T-helper 17 cell (primary cell): ENCODE measurements around the gene PIK3C2G. TPM values are rescaled to one million over a fixed set of nuclear protein-coding genes. Genes with fewer than 3 reads are reported as not detected.
"Not testable (repeated sequence)": the region's sequence is repeated elsewhere in the genome, so short reads cannot be mapped to it uniquely, and the experiment has no call there.

Experiments used
- ATAC-seq: fragments of 150-1000 bp; cut with Tn5 transposase; 2 replicates; pipeline ENCODE4 v1.10.0; 2021; ENCODE audit warnings: mild to moderate bottlenecking, moderate library complexity
- DNase-seq, 3 donors: peaks; one replicate each; pipeline versions ENCODE4 v3.0.0 to v3.0.0-alpha.2; 2020 to 2021
- H3K9me3 ChIP-seq: one replicate; pipeline ENCODE4 v1.7.0; 2013; ENCODE audit warnings: low read length, mild to moderate bottlenecking; ENCODE audit not compliant: control insufficient read depth, poor library complexity, severe bottlenecking
- H3K27ac Mint-ChIP-seq: one replicate; pipeline ENCODE4 v1.8.0; 2022; ENCODE audit warnings: mild to moderate bottlenecking, moderate library complexity, mixed read lengths
- H3K27me3 Mint-ChIP-seq: one replicate; pipeline ENCODE4 v1.8.0; 2022; ENCODE audit warnings: mixed read lengths
- H3K36me3 Mint-ChIP-seq: one replicate; pipeline ENCODE4 v1.8.0; 2022; ENCODE audit warnings: low read depth, mixed read lengths
- H3K4me1 Mint-ChIP-seq: one replicate; pipeline ENCODE4 v1.8.0; 2022; ENCODE audit warnings: mild to moderate bottlenecking, mixed read lengths
- H3K4me3 Mint-ChIP-seq: one replicate; pipeline ENCODE4 v1.8.0; 2022; ENCODE audit warnings: mild to moderate bottlenecking, moderate library complexity, mixed read lengths
- total RNA-seq, 4 donors: library from RNA in 2 of 4; stranded (reverse) in 2 of 4; gene quantifications; one replicate each; pipeline ENCODE4 v1.2.3 and lab custom pipeline; 2022 to 2026

Gene PIK3C2G
- total RNA-seq, 2 donors from 2014 or later, result not detected

DNA sequence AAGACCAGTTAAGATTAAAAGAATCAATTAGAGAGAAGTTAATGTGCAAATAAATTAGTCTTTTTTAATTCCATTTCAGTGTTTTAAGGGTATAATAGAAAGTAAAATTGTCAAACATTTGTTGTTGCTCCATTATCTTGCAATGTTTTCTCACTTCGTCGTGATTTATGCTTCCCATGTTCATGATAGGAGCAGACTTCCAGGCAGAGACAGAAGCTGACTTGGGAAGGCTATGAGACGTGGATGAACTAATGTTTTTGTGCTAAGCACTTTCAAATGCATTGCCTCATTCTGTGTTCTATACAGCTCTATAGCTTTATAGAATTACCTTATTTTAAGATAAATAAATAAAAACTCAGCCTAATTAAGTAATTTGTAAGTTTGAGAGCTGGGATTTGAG lies 226.2 kb downstream of the PIK3C2G start:
- H3K9me3 ChIP-seq, result no peaks in the 10 kb centered on the region
- ATAC-seq (no peak), DNase-seq (no peak)
- no peaks in the 10 kb centered on the region for H3K4me1 Mint-ChIP-seq
- no peaks in the 10 kb centered on the region for H3K36me3 Mint-ChIP-seq
- no peak overlapping the region for H3K27ac Mint-ChIP-seq
- no peak overlapping the region for H3K4me3 Mint-ChIP-seq
- H3K27me3 Mint-ChIP-seq, result no peaks in the 10 kb centered on the region

DNA sequence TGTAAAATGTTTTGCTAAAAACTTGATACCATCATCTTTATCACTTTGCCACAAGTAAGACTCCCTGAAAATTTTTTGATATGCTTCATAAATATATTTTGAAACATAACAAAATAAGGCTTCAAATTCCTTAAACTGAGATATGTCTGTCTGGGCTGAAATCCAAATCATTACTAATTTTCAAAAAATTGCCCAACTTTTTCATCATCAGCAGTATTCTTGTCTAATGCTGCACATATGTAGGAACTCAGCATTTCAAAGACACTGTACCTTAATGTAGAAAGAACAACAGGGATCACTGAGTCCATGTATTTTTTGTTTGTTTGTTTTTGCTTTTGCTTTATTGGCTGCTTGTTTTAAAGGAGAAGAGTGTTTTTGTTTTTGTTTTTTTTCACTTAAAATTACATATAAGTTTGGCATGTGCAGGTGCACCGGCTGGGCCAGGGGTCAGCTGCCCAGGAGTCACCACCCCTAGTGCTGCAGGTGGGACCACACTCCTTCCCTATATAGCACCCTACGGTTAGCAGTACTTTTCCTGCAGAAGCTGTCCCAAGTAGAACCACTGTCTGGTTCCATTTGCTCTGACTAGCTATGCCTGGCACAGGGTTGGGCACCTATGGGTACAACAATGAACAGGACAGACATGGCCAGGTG lies 231.2 kb downstream of the PIK3C2G start:
- Mint-ChIP-seq H3K4me1 (no peaks in the 10 kb centered on the region), H3K4me3 (no peak overlapping the region), H3K27me3 (no peaks in the 10 kb centered on the region), H3K27ac (no peak overlapping the region), H3K36me3 (no peaks in the 10 kb centered on the region)
- ATAC-seq, result no peak
- no peak for DNase-seq
- H3K9me3 ChIP-seq, result no peaks in the 10 kb centered on the region

DNA sequence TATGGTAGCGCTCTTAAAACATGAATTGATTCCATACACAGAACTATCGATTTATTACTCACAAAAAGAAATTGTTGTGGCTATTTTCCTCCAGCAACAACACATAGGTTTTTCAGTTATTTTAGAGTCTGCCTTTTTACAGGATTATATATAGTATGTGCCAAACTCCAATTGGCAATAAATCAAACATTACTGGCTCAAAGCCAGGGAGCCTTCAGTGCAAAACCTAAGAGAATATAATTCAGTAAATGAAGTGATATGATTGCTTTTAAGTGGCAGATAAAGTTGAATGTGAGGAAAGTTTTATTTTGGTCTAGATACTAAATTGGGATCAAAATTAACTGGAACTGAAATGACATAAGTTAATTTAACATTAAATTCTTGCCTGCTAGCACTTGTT lies 234.8 kb downstream of the PIK3C2G start:
- no peak overlapping the region for H3K27ac Mint-ChIP-seq
- H3K9me3 ChIP-seq, result no peaks in the 10 kb centered on the region
- no peaks in the 10 kb centered on the region for H3K4me1 Mint-ChIP-seq
- H3K27me3 Mint-ChIP-seq, result no peaks in the 10 kb centered on the region
- ATAC-seq (no peak), DNase-seq (no peak)
- H3K36me3 Mint-ChIP-seq, result no peaks in the 10 kb centered on the region
- no peak overlapping the region for H3K4me3 Mint-ChIP-seq

DNA sequence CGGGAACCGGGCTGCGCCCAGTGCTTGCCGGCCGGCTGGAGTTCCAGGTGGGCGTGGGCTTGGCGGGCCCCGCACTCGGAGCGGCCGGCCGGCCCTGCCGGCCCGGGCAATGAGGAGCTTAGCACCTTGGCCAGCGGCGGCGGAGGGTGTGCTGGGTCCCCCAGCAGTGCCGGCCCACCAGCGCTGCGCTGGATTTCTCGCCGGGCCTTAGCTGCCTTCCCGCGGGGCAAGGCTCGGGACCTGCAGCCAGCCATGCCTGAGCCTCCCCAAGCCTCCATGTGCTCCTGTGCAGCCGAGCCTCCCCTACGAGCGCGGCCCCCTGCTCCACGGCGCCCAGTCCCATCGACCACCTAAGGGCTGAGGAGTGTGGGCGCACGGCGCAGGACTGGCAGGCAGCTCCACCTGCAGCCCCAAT lies 238.8 kb downstream of the PIK3C2G start:
- H3K4me1 Mint-ChIP-seq, H3K27me3 Mint-ChIP-seq, DNase-seq, H3K9me3 ChIP-seq, H3K27ac Mint-ChIP-seq, H3K4me3 Mint-ChIP-seq, H3K36me3 Mint-ChIP-seq, ATAC-seq: not testable (repeated sequence)

DNA sequence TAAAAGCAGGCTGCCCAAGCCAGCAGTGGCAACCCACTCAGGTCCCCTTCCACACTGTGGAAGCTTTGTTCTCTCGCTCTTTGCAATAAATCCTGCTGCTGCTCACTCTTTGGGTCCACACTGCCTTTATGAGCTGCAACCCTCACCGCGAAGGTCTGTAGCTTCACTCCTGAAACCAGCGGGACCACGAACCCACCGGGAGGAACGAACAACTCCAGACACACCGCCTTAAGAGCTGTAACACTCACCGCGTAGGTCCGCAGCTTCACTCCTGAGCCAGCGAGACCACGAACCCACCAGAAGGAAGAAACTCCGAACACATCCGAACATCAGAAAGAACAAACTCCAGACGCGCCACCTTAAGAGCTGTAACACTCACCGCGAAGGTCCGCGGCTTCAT lies 239.4 kb downstream of the PIK3C2G start:
- not testable (repeated sequence) for H3K9me3 ChIP-seq, H3K36me3 Mint-ChIP-seq, DNase-seq, H3K4me3 Mint-ChIP-seq, ATAC-seq, H3K4me1 Mint-ChIP-seq, H3K27ac Mint-ChIP-seq, H3K27me3 Mint-ChIP-seq

DNA sequence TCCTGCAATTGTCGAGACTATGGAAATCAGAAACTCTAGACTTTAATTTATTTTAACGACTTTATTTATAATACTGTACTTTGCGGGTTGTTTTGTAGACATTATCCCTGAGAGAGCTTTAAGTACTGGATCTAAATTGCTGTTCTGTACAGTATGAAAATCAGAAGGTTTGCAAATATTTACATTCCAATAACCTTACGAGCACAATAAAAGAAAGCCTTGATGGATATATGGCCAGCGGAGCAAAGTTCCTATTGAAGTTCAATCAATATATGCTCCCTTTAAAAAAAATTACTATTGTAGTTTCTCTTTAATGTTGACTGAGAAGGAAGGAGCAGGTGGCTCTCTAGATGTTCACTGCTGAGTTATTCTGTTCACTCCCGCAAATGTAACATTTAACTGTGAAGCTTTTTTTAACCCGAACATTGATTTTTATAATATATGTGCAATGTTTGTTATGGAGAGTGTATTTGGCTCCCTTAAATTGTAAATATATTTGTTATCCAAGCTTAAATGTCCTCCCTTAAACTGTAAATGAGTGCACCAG lies 241.2 kb downstream of the PIK3C2G start:
- H3K27me3 Mint-ChIP-seq, result no peaks in the 10 kb centered on the region
- H3K27ac Mint-ChIP-seq, result no peak overlapping the region
- no peak overlapping the region for H3K4me3 Mint-ChIP-seq
- ATAC-seq (no peak), DNase-seq (no peak)
- no peaks in the 10 kb centered on the region for H3K36me3 Mint-ChIP-seq
- H3K4me1 Mint-ChIP-seq, result no peaks in the 10 kb centered on the region
- no peaks in the 10 kb centered on the region for H3K9me3 ChIP-seq

DNA sequence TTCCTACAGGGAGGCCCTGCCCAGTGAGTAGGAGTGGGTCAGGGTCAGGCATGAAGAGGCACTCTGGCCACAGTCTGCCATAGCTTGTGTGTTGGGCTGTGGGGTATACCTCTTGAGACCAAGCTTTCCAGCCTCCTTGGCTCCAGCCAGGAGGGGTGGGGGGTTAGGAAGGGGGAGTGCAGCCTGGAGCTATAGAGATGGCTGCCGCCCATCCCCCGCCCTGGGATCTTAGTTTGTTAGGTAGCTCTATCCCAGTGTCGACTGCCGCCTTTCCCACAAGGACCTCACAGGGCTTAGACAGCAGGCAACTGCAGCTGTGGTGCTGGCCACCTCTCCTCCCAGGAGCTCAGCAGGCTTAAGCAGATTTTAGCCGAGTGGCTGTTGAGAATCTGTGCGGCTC lies 260.1 kb downstream of the PIK3C2G start:
- peaks cover 2% of the 10 kb centered on the region for H3K9me3 ChIP-seq
- ATAC-seq (no peak), DNase-seq (no peak)
- H3K27ac Mint-ChIP-seq, result no peak overlapping the region
- no peaks in the 10 kb centered on the region for H3K4me1 Mint-ChIP-seq
- H3K4me3 Mint-ChIP-seq, result no peak overlapping the region
- no peaks in the 10 kb centered on the region for H3K27me3 Mint-ChIP-seq
- no peaks in the 10 kb centered on the region for H3K36me3 Mint-ChIP-seq

DNA sequence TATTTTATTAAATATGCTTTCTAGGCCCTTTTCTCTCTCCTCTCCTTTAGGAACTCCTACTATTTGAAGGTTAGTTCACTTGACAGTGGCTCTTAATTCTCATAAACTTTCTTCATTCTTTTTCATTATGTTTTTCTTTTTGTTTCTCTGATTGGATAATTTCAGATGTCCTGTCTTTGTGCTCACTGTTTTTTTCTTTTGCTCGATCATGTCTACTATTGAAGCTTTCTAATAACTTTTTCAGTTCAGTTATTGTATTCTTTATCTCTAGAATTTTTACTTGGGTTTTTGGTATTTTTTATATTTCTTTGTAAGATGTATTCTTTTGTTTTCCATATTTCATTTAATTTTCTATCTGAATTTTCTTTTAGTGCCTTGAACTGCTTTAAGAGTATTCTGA lies 261.5 kb downstream of the PIK3C2G start:
- no peaks in the 10 kb centered on the region for H3K4me1 Mint-ChIP-seq
- DNase-seq (no peak), ATAC-seq (no peak)
- no peak overlapping the region for H3K27ac Mint-ChIP-seq
- H3K36me3 Mint-ChIP-seq, result no peaks in the 10 kb centered on the region
- H3K9me3 ChIP-seq, result peaks cover 2% of the 10 kb centered on the region
- H3K4me3 Mint-ChIP-seq, result no peak overlapping the region
- no peaks in the 10 kb centered on the region for H3K27me3 Mint-ChIP-seq

DNA sequence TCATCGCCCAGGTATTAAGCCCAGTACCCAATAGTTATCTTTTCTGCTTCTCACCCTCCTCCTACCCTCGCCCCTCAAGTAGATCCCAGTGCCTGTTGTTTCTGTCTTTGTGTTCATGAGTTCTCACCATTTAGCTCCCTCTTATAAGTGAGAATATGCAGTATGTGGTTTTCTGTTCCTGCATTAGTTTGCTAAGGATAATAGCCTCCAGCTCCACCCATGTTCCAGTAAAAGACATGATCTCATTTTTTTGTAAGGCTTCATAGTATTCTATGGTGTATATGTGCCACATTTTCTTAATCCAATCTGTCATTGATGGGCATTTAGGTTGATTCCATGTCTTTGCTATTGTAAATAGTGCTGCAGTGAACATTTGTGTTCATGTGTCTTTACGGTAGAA lies 281.2 kb downstream of the PIK3C2G start:
- not testable (repeated sequence) for H3K4me3 Mint-ChIP-seq, DNase-seq, ATAC-seq, H3K4me1 Mint-ChIP-seq, H3K9me3 ChIP-seq, H3K27me3 Mint-ChIP-seq, H3K36me3 Mint-ChIP-seq, H3K27ac Mint-ChIP-seq

DNA sequence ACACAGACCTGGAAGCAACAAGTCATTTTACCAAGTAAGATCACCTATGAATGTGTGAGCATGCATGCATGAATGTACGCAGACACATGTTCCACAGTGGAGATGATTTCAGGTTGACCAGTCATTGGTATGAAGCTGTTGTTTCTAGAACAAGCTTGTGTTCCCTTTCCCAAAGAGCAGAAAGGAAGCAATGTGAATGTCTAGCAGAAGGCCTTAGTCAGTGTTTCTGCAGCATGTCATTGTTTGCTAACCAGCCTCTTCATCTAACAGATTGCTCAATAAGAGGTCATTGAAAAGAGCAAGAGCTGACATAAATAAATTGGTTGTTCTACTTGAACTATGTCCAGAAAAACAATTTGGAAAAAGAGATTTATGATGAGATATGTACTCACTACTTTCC lies 285.1 kb downstream of the PIK3C2G start:
- ATAC-seq, result no peak
- no peaks in the 10 kb centered on the region for H3K4me1 Mint-ChIP-seq
- no peak for DNase-seq
- no peaks in the 10 kb centered on the region for H3K36me3 Mint-ChIP-seq
- H3K27me3 Mint-ChIP-seq, result no peaks in the 10 kb centered on the region
- H3K4me3 Mint-ChIP-seq, result no peak overlapping the region
- H3K9me3 ChIP-seq, result no peaks in the 10 kb centered on the region
- H3K27ac Mint-ChIP-seq, result no peak overlapping the region

DNA sequence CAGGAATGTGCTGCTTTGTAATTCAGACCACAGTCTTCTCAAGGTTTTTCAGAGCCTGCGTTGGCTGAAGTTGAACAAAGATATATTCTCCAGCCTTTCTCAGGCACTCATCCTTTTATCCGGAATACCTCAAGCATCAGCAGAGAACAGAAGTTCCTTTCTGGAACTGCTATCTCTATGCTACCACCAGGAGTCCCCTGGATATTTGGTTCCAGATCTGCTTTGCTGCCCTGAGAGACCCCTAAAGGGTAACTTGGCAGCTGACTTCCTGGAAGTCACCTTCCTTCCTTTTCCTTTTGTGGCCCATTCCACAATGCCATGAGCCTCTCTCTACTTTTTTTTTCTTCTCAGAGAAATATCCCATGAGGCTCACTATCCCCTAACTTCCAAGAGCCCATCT lies 288.3 kb downstream of the PIK3C2G start:
- Mint-ChIP-seq H3K36me3 (no peaks in the 10 kb centered on the region), H3K27ac (no peak overlapping the region), H3K4me1 (no peaks in the 10 kb centered on the region), H3K4me3 (no peak overlapping the region), H3K27me3 (no peaks in the 10 kb centered on the region)
- ATAC-seq, result no peak
- H3K9me3 ChIP-seq, result no peaks in the 10 kb centered on the region
- no peak for DNase-seq

DNA sequence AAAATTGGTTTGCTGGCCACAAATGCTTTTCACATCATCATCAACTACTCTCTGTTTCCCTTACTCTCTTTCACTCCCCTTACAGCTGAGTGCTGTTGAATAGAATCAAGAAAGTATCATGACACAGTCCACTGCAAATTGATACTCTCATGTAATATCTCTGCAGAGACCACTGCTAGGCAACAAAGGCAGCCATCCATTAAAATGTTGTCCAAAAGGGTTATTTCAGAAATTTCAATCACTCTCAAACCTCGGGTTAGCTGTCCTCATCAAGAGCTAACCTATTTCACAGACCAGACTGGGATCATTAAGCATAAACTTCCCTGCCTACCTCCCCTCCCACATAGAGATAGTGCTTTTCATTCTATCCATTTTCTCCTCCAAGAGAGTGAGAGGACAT lies 289.8 kb downstream of the PIK3C2G start:
- Mint-ChIP-seq H3K27me3 (no peaks in the 10 kb centered on the region), H3K27ac (no peak overlapping the region), H3K4me3 (no peak overlapping the region), H3K36me3 (no peaks in the 10 kb centered on the region), H3K4me1 (no peaks in the 10 kb centered on the region)
- ATAC-seq (no peak), DNase-seq (no peak)
- H3K9me3 ChIP-seq, result no peaks in the 10 kb centered on the region

DNA sequence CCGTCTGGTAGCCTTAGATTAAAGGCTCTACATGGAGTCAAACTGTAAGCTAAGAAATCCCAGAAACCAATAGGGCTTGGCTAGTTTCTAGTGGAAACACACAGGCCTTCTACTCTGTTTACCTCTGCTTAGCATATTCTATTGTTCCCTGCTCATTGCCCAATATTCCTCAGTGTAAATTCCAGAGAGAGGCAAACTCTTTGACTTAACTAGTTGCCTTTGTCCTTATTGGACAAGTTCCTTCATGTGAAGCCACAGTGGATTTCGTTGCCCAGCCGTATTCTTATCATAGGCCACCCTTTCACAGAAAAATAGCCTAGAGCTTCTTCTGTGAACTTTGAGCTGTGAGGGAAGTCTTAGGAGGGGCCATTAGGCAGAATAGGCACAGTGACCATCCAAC lies 290.4 kb downstream of the PIK3C2G start:
- ATAC-seq, result no peak

DNA sequence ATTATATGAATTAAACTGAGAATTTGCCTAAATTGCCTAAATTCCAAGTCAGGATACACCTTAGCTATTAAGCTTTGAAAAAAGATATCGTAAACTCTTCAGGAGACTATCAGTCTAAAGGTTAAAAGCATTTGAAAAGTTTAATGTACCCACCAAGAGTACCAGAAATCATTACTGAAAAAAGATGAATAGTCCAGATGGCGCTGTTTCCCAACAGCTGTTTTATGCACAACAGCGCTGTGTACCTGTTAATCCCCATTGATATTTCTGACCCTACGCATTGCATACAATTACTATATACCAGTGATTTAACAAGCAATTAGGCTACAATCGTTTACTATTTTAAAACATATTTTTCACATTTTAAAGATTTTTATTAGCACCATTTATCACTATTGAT lies 291.5 kb downstream of the PIK3C2G start:
- no peak for DNase-seq
- Mint-ChIP-seq H3K27ac (no peak overlapping the region), H3K27me3 (no peaks in the 10 kb centered on the region), H3K4me3 (no peak overlapping the region), H3K36me3 (no peaks in the 10 kb centered on the region), H3K4me1 (no peaks in the 10 kb centered on the region)
- ATAC-seq, result no peak
- no peaks in the 10 kb centered on the region for H3K9me3 ChIP-seq

More for the DNA sequence above, 290.4 kb downstream of the PIK3C2G start:
- Mint-ChIP-seq H3K36me3 (no peaks in the 10 kb centered on the region), H3K27me3 (no peaks in the 10 kb centered on the region), H3K4me3 (no peak overlapping the region), H3K4me1 (no peaks in the 10 kb centered on the region), H3K27ac (no peak overlapping the region)
- H3K9me3 ChIP-seq, result no peaks in the 10 kb centered on the region
- no peak for DNase-seq
